ENCODE results near the gene SCRN3. TPM values are rescaled to one million over a fixed set of nuclear protein-coding genes. Genes with fewer than 3 reads are reported as not detected.

Gene SCRN3
- polyA plus RNA-seq, 2 of the 4 experiments (the other 2 are of a cell fraction) = 24.4 to 28.5 TPM

DNA sequence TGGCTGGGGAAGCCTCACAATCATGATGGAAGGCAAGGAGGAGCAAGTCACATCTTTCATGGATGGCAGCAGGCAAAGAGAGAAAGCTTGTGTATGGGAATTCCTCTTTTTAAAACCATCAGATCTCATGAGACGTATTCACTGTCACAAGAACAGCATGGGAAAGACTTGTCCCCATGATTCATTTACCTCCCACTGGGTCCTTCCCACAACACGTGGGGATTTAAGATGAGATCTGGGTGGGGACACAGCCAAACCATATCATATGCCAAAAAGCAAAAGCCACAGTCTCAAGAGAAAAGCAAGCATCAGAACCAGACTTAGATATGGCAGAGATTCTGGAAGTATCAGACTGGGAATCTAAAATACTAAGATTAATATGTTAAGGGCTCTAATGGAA lies 30.0 kb upstream of the SCRN3 start:
- no peak for FAIRE-seq
- Histone ChIP-seq H3K9me3 (peaks cover 8% of the 10 kb centered on the region; the same call in 1 of the 3 replicates), H3K4me3 (no peak overlapping the region), H3K27ac (no peak overlapping the region), H3K4me2 (no peak overlapping the region), H3K4me1 (no peaks in the 10 kb centered on the region)
- CTCF ChIA-PET = no interaction called here
- 71% methylated on average over 2 of the region's 2 CpGs for WGBS (ENCODE audit: missing lambda C conversion rate)
- POLR2A ChIA-PET = no interaction called here
- TF ChIP-seq MAFK (IDR thresholded peaks at IDR 0.05; ENCODE audit: partially characterized antibody) = no peak
- no peak for TF ChIP-seq HOXB5 (CRISPR knock-in tag; IDR thresholded peaks at IDR 0.05)
- TF ChIP-seq, protein P1, sequence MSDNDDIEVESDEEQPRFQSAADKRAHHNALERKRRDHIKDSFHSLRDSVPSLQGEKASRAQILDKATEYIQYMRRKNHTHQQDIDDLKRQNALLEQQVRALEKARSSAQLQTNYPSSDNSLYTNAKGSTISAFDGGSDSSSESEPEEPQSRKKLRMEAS (IDR thresholded peaks at IDR 0.05) = no peak
- TF ChIP-seq, protein P2, sequence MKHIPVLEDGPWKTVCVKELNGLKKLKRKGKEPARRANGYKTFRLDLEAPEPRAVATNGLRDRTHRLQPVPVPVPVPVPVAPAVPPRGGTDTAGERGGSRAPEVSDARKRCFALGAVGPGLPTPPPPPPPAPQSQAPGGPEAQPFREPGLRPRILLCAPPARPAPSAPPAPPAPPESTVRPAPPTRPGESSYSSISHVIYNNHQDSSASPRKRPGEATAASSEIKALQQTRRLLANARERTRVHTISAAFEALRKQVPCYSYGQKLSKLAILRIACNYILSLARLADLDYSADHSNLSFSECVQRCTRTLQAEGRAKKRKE (CRISPR knock-in tag; IDR thresholded peaks at IDR 0.05; ENCODE audit: low read depth) = no peak
- no peak for TF ChIP-seq KDM5A (IDR thresholded peaks at IDR 0.05)
- TF ChIP-seq BHLHE40 (IDR thresholded peaks at IDR 0.05; ENCODE audit: low read depth, low read length) = no peak
- no peak for TF ChIP-seq POLR2A (IDR thresholded peaks at IDR 0.05; ENCODE audit: low read length)
- TF ChIP-seq ZNF302 (CRISPR knock-in tag; IDR thresholded peaks at IDR 0.05) = no peak
- TF ChIP-seq CEBPB (IDR thresholded peaks at IDR 0.05) = no peak
- no peak for TF ChIP-seq NPAS2 (CRISPR knock-in tag; IDR thresholded peaks at IDR 0.05; ENCODE audit: borderline replicate concordance)
- no peak for TF ChIP-seq RARB (CRISPR knock-in tag; IDR thresholded peaks at IDR 0.05)
- TF ChIP-seq FOXS1 (CRISPR knock-in tag; IDR thresholded peaks at IDR 0.05) = no peak
- TF ChIP-seq, protein P3, sequence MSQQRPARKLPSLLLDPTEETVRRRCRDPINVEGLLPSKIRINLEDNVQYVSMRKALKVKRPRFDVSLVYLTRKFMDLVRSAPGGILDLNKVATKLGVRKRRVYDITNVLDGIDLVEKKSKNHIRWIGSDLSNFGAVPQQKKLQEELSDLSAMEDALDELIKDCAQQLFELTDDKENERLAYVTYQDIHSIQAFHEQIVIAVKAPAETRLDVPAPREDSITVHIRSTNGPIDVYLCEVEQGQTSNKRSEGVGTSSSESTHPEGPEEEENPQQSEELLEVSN (IDR thresholded peaks at IDR 0.05; ENCODE audit: borderline replicate concordance, low read depth) = no peak
- TF ChIP-seq HDAC2 (IDR thresholded peaks at IDR 0.05) = no peak
- no peak for TF ChIP-seq TP53 (CRISPR knock-in tag; IDR thresholded peaks at IDR 0.05)
- TF ChIP-seq SREBF2 (IDR thresholded peaks at IDR 0.05) = no peak
- TF ChIP-seq EHF (CRISPR knock-in tag; IDR thresholded peaks at IDR 0.05) = no peak
- DNase-seq (ENCODE audit: low read depth in 1 of 2, low spot score in 1 of 2) = no peak
- ATAC-seq = no peak

DNA sequence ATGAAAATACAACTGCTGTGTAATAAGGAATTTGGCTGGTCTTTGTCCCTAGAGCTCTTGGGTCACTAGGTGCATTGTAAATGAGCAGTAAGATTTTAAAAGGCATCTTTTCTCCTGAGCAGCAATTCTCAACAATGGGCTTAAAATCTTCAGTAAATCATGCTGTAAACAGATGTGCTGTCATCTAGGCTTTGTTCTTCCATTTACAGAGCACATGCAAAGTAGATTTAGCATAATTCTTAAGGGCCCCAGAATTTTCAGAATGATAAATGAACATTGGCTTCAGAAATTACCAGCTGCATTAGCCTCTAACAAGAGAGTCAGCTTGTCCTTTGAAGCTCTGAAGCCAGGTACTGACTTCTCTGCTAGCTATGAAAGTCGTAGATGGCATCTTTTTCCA lies 26.8 kb upstream of the SCRN3 start:
- no peak for DNase-seq (ENCODE audit: low read depth in 1 of 2, low spot score in 1 of 2)
- no peaks in the 10 kb centered on the region for H3K4me1 ChIP-seq
- H3K4me2 ChIP-seq = no peak overlapping the region
- CTCF ChIA-PET = interaction anchor here (0.6 to 1.0 kb wide), 3 partner anchors 15 to 337 kb away, joined by 3 read pairs; no protein-coding TSS in a partner anchor
- H3K4me3 ChIP-seq = no peak overlapping the region
- TF ChIP-seq TFCP2L1 (CRISPR knock-in tag; IDR thresholded peaks at IDR 0.05) (no peak), HOXA7 (CRISPR knock-in tag; IDR thresholded peaks at IDR 0.05) (no peak), HDAC2 (IDR thresholded peaks at IDR 0.05) (no peak), CHD2 (IDR thresholded peaks at IDR 0.05; ENCODE audit: low read length, partially characterized antibody) (no peak), NR3C1 (IDR thresholded peaks at IDR 0.05) (no peak), RAD21 (conservative IDR thresholded peaks at IDR 0.05 in 1 of 2, IDR thresholded peaks at IDR 0.05 in 1 of 2) (no peak), POLR2AphosphoS2 (conservative IDR thresholded peaks at IDR 0.05; ENCODE audit: low read length) (no peak)
- TF ChIP-seq, protein P4, sequence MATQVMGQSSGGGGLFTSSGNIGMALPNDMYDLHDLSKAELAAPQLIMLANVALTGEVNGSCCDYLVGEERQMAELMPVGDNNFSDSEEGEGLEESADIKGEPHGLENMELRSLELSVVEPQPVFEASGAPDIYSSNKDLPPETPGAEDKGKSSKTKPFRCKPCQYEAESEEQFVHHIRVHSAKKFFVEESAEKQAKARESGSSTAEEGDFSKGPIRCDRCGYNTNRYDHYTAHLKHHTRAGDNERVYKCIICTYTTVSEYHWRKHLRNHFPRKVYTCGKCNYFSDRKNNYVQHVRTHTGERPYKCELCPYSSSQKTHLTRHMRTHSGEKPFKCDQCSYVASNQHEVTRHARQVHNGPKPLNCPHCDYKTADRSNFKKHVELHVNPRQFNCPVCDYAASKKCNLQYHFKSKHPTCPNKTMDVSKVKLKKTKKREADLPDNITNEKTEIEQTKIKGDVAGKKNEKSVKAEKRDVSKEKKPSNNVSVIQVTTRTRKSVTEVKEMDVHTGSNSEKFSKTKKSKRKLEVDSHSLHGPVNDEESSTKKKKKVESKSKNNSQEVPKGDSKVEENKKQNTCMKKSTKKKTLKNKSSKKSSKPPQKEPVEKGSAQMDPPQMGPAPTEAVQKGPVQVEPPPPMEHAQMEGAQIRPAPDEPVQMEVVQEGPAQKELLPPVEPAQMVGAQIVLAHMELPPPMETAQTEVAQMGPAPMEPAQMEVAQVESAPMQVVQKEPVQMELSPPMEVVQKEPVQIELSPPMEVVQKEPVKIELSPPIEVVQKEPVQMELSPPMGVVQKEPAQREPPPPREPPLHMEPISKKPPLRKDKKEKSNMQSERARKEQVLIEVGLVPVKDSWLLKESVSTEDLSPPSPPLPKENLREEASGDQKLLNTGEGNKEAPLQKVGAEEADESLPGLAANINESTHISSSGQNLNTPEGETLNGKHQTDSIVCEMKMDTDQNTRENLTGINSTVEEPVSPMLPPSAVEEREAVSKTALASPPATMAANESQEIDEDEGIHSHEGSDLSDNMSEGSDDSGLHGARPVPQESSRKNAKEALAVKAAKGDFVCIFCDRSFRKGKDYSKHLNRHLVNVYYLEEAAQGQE (IDR thresholded peaks at IDR 0.05) = no peak
- TF ChIP-seq, protein P5, sequence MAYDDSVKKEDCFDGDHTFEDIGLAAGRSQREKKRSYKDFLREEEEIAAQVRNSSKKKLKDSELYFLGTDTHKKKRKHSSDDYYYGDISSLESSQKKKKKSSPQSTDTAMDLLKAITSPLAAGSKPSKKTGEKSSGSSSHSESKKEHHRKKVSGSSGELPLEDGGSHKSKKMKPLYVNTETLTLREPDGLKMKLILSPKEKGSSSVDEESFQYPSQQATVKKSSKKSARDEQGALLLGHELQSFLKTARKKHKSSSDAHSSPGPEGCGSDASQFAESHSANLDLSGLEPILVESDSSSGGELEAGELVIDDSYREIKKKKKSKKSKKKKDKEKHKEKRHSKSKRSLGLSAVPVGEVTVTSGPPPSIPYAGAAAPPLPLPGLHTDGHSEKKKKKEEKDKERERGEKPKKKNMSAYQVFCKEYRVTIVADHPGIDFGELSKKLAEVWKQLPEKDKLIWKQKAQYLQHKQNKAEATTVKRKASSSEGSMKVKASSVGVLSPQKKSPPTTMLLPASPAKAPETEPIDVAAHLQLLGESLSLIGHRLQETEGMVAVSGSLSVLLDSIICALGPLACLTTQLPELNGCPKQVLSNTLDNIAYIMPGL (CRISPR knock-in tag; IDR thresholded peaks at IDR 0.05; ENCODE audit: borderline replicate concordance) = no peak
- TF ChIP-seq, protein P6, sequence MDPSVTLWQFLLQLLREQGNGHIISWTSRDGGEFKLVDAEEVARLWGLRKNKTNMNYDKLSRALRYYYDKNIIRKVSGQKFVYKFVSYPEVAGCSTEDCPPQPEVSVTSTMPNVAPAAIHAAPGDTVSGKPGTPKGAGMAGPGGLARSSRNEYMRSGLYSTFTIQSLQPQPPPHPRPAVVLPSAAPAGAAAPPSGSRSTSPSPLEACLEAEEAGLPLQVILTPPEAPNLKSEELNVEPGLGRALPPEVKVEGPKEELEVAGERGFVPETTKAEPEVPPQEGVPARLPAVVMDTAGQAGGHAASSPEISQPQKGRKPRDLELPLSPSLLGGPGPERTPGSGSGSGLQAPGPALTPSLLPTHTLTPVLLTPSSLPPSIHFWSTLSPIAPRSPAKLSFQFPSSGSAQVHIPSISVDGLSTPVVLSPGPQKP (IDR thresholded peaks at IDR 0.05; ENCODE audit: low read depth, low read length) = no peak
- 81% methylated on average over 1 of the region's 1 CpG for WGBS (ENCODE audit: missing lambda C conversion rate)
- FAIRE-seq = no peak
- POLR2A ChIA-PET = no interaction called here
- H3K27ac ChIP-seq = no peak overlapping the region
- ATAC-seq = no peak
- 0 out of 3 replicates have a peak, but pooled peaks cover 8% of the 10 kb centered on the region for H3K9me3 ChIP-seq

Measured in A549 (cell line).